IMR-90 (cell line): ENCODE results near the gene TPST1. TPM values are rescaled to one million over a fixed set of nuclear protein-coding genes. Genes with fewer than 3 reads are reported as not detected.
A peak's percentile ranks its signal among the peaks of the same experiment; 100 is the strongest.

Source experiments
- ATAC-seq: fragments of 200-7000 bp; cut with Tn5 transposase; 2 replicates; pipeline ENCODE4 v1.9.1; 2020; ENCODE audit warnings: low read depth, mild to moderate bottlenecking, moderate library complexity
- BruUV-seq: library from RNA; stranded (reverse); fragments of 400-500 nt; replicated peaks from 2 replicates; lab custom pipeline; 2021; lab: Mats Ljungman, UMichigan
- CTCF ChIA-PET: fragments of 300-600 bp; formaldehyde crosslinking; extraction: SDS; loops from one replicate; lab custom pipeline; 2021; ENCODE audit warnings: antibody characterized with exemption; lab: Yijun Ruan, JAX
- POLR2A ChIA-PET: fragments of 300-600 bp; sonication (Branson Sonifier 250); formaldehyde crosslinking; loops from one replicate; lab custom pipeline; 2022; ENCODE audit warnings: antibody characterized with exemption; ENCODE audit not compliant: unreplicated experiment; lab: Charles Lee
- DNase-seq: peaks from one replicate; pipeline ENCODE4 v3.0.0; 2013
- H2AFZ ChIP-seq: replicated peaks from 2 replicates; pipeline ENCODE3; 2013; ENCODE audit warnings: low read length, mild to moderate bottlenecking; ENCODE audit not compliant: poor library complexity
- H2AK5ac ChIP-seq: 2 replicates; pipeline ENCODE4 v1.6.1; 2013; ENCODE audit warnings: low read depth, low read length, inconsistent platforms
- H2AK9ac ChIP-seq: replicated peaks from 2 replicates; pipeline ENCODE3; 2013; ENCODE audit warnings: mild to moderate bottlenecking, low read depth, low read length, moderate library complexity; ENCODE audit not compliant: poor library complexity
- H2BK120ac ChIP-seq: 2 replicates; pipeline ENCODE4 v1.6.1; 2013; ENCODE audit warnings: low read depth, low read length, inconsistent platforms
- H2BK15ac ChIP-seq: 3 replicates; pipeline ENCODE4 v1.6.1; 2013; ENCODE audit warnings: low read depth, low read length, inconsistent platforms
- H2BK20ac ChIP-seq: 2 replicates; pipeline ENCODE4 v1.6.1; 2013; ENCODE audit warnings: low read depth, mild to moderate bottlenecking, inconsistent platforms, low read length, moderate library complexity
- H2BK5ac ChIP-seq: 2 replicates; pipeline ENCODE4 v1.6.1; 2013; ENCODE audit warnings: mild to moderate bottlenecking, low read depth, low read length, inconsistent platforms; ENCODE audit not compliant: poor library complexity, severe bottlenecking
- H3K14ac ChIP-seq: replicated peaks from 2 replicates; pipeline ENCODE4 v1.6.1; 2013; ENCODE audit warnings: low read depth, low read length, inconsistent platforms
- H3K18ac ChIP-seq: 2 replicates; pipeline ENCODE4 v1.6.1; 2013; ENCODE audit warnings: low read depth, low read length, control low read depth
- H3K23ac ChIP-seq: 2 replicates; pipeline ENCODE4 v1.6.1; 2013; ENCODE audit warnings: low read depth, low read length, inconsistent platforms
- H3K27ac ChIP-seq: 2 replicates; pipeline ENCODE4 v1.5.1; 2013; ENCODE audit warnings: mild to moderate bottlenecking, control low read depth, low read length; ENCODE audit not compliant: insufficient read depth
- H3K27me3 ChIP-seq: 2 replicates; pipeline ENCODE4 v1.6.1; 2013; ENCODE audit warnings: low read length; ENCODE audit not compliant: control insufficient read depth, insufficient read depth
- H3K36me3 ChIP-seq: 2 replicates; pipeline ENCODE4 v1.6.1; 2013; ENCODE audit warnings: low read length, mixed read lengths; ENCODE audit not compliant: control insufficient read depth, insufficient read depth
- H3K4ac ChIP-seq: 2 replicates; pipeline ENCODE4 v1.6.1; 2013; ENCODE audit warnings: low read depth, low read length, inconsistent platforms
- H3K4me1 ChIP-seq: 2 replicates; pipeline ENCODE4 v1.6.1; 2013; ENCODE audit warnings: low read length, mixed read lengths; ENCODE audit not compliant: control insufficient read depth, insufficient read depth
- H3K4me2 ChIP-seq: 2 replicates; pipeline ENCODE4 v1.6.1; 2013; ENCODE audit warnings: low read depth, mild to moderate bottlenecking, control low read depth, low read length, moderate library complexity
- H3K4me3 ChIP-seq: 2 replicates; pipeline ENCODE4 v1.5.1; 2013; ENCODE audit warnings: low read depth, mild to moderate bottlenecking, control low read depth, low read length, moderate library complexity; ENCODE audit not compliant: insufficient read depth
- H3K56ac ChIP-seq: 2 replicates; pipeline ENCODE4 v1.6.1; 2013; ENCODE audit warnings: low read length, inconsistent platforms; ENCODE audit not compliant: insufficient read depth; ENCODE audit errors: extremely low read depth
- H3K79me1 ChIP-seq, 2 experiments: 2 replicates each; pipeline ENCODE4 v1.6.1; 2013; ENCODE audit warnings: low read length in 2 of 2, inconsistent platforms in 1 of 2, low read depth in 1 of 2
- H3K9ac ChIP-seq: 2 replicates; pipeline ENCODE4 v1.6.1; 2013; ENCODE audit warnings: low read depth, low read length, control low read depth
- H3K9me1 ChIP-seq: 2 replicates; pipeline ENCODE4 v1.6.1; 2013; ENCODE audit warnings: low read length, inconsistent platforms; ENCODE audit not compliant: insufficient read depth
- H3K9me3 ChIP-seq: 2 replicates; pipeline ENCODE4 v1.6.1; 2013; ENCODE audit warnings: low read length; ENCODE audit not compliant: control insufficient read depth, insufficient read depth
- H4K20me1 ChIP-seq: 2 replicates; pipeline ENCODE4 v1.6.1; 2013; ENCODE audit warnings: low read length, inconsistent platforms; ENCODE audit not compliant: insufficient read depth
- H4K5ac ChIP-seq: 2 replicates; pipeline ENCODE4 v1.6.1; 2013; ENCODE audit warnings: mild to moderate bottlenecking, low read depth, low read length, control low read depth
- H4K8ac ChIP-seq, 2 experiments: 2 replicates each; pipeline ENCODE4 v1.6.1; 2013; ENCODE audit warnings: low read depth in 2 of 2, low read length in 2 of 2, control low read depth in 1 of 2, inconsistent platforms in 1 of 2
- H4K91ac ChIP-seq: 2 replicates; pipeline ENCODE4 v1.6.1; 2013; ENCODE audit warnings: low read depth, low read length, inconsistent platforms; ENCODE audit not compliant: insufficient read depth
- FOS ChIP-seq: fragments of 150-350 bp; IDR thresholded peaks from 2 replicates; pipeline ENCODE4 v1.6.1; 2016; ENCODE audit warnings: low read depth, low read length
- MAFK ChIP-seq: IDR thresholded peaks from 2 replicates; pipeline ENCODE4 v1.6.1; 2012; ENCODE audit warnings: low read depth, low read length, improper control_type of control experiment
- MXI1 ChIP-seq: IDR thresholded peaks from 2 replicates; pipeline ENCODE4 v1.6.1; 2012; ENCODE audit warnings: low read depth, mild to moderate bottlenecking, low read length, moderate library complexity, borderline replicate concordance
- dilution Hi-C: fragments of 300-500 bp; cut with HindIII; formaldehyde crosslinking; loops from one replicate; pipeline ENCODE4 v1.14.3; 2018; ENCODE audit warnings: low sequenced_read_pairs; ENCODE audit not compliant: unreplicated experiment
- in situ Hi-C: fragments of 300-500 bp; cut with MboI; formaldehyde crosslinking; loops from 3 replicates; pipeline ENCODE4 v1.14.3; 2019; ENCODE audit warnings: low sequenced_read_pairs, inconsistent platforms, mixed read lengths
- intact Hi-C: fragments of 100-400 bp; cut with micrococcal nuclease; formaldehyde crosslinking; loops from 2 replicates; pipeline ENCODE4 v1.10.0; 2022
- polyA plus RNA-seq, 3 experiments: library from polyadenylated mRNA; depleted of rRNA; stranded (reverse); fragments of >200 nt; gene quantifications; 2 replicates each; pipeline ENCODE4 v1.2.3, GENCODE V29; 2012; ENCODE audit warnings: low replicate concordance in 1 of 3
- total RNA-seq: library from RNA; depleted of rRNA; stranded (reverse); fragments of >200 nt; gene quantifications from 2 replicates; pipeline ENCODE4 v1.2.3, GENCODE V29; 2012

The TPST1 gene
- total and polyA plus RNA-seq, 2 of the 4 experiments (the other 2 are of a cell fraction), result 37.7 to 58.6 TPM

DNA sequence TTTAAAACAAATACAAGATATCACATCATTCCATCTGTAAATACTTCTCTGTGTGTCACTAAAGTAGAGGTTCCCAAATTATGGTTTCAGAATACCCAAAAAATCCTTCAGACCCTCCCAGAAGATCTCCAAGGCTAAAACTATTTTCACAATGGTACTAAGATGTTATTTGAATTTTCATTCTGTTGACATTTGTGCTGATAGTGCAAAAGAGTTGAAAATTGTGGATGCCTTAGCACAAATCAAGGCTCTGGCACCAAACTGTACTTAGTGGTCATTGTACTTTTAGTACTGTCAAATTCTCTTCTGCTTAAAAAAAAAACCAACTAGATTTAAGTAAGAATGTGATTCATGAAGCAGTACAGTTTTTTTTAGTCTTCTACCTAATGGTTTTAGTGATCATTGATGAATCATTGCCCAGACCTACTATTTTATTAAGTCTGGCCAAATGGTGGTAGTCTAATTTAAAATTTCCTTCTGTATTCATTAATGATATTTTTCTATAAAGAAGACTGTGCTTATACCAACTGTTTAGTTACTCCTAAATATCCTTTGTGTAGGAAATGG, 50.5 kb downstream of the TPST1 start:
- Histone ChIP-seq H3K36me3 (peaks cover 5% of the 10 kb centered on the region), H3K56ac (no peak overlapping the region), H3K9me1 (0 out of 2 replicates have a peak, but pooled peaks cover 4% of the 10 kb centered on the region), H2BK20ac (no peak overlapping the region), H3K4me2 (no peak overlapping the region), H3K27me3 (no peaks in the 10 kb centered on the region), H2BK15ac (no peak overlapping the region), H3K18ac (no peak overlapping the region), H3K4me3 (no peak overlapping the region), H2AFZ (no peak overlapping the region), H2AK5ac (no peak overlapping the region), H2BK120ac (no peak overlapping the region), H3K27ac (no peak overlapping the region), H2BK5ac (peak overlapping the region; percentile 41), H3K4ac (no peak overlapping the region), H3K9me3 (no peaks in the 10 kb centered on the region; the same call in 1 of the 2 replicates), H4K5ac (no peak overlapping the region), H4K91ac (no peak overlapping the region), H3K14ac (no peak overlapping the region; the same call in 1 of the 2 replicates), H2AK9ac (no peak overlapping the region), H3K9ac (no peak overlapping the region), H3K79me1 (peaks cover 21 to 44% of the 10 kb centered on the region in 2 experiments), H3K4me1 (peaks cover 4% of the 10 kb centered on the region), H4K8ac (no peak overlapping the region), H4K20me1 (peaks cover 8% of the 10 kb centered on the region; the same call in 1 of the 2 replicates), H3K23ac (no peak overlapping the region)
- DNase-seq, result peak; percentile 73
- no TSS peak for BruUV-seq
- dilution Hi-C loops (no loop called here), in situ Hi-C loops (no loop called here), intact Hi-C loops (no loop called here)
- ATAC-seq, result peak; percentile 32; the same call in 1 of the 2 replicates
- CTCF ChIA-PET, result no interaction called here
- POLR2A ChIA-PET, result no interaction called here
- peak; percentile 28; the same call in 1 of the 2 replicates for TF ChIP-seq FOS
- peak; percentile 83 for TF ChIP-seq MAFK
- TF ChIP-seq MXI1, result no peak
